Activated naive CD4-positive, alpha-beta T cell treated with anti-CD3 and anti-CD28 coated beads for 36 hours (primary cell): ENCODE measurements around the gene CCDC70. TPM values are rescaled to one million over a fixed set of nuclear protein-coding genes. Genes with fewer than 3 reads are reported as not detected.
A peak's percentile ranks its signal among the peaks of the same experiment; 100 is the strongest.

Experiments used
- CTCF ChIA-PET: fragments of 350-600 bp; sonication (Branson Sonifier 250); formaldehyde crosslinking; loops from one replicate; lab custom pipeline; 2021; ENCODE audit warnings: antibody characterized with exemption; lab: Charles Lee
- DNase-seq: peaks from one replicate; pipeline ENCODE4 v3.0.0-alpha.2; 2020
- H3K27ac Mint-ChIP-seq: one replicate; pipeline ENCODE4 v1.8.0; 2021; ENCODE audit warnings: mild to moderate bottlenecking, mixed read lengths
- H3K27me3 Mint-ChIP-seq: one replicate; pipeline ENCODE4 v1.8.0; 2021; ENCODE audit warnings: low read depth, mixed read lengths
- H3K36me3 Mint-ChIP-seq: one replicate; pipeline ENCODE4 v1.8.0; 2021; ENCODE audit warnings: low read depth, mixed read lengths
- H3K4me1 Mint-ChIP-seq: one replicate; pipeline ENCODE4 v1.8.0; 2021; ENCODE audit warnings: low read depth, mixed read lengths
- H3K4me3 Mint-ChIP-seq: one replicate; pipeline ENCODE4 v1.8.0; 2021; ENCODE audit warnings: mild to moderate bottlenecking, moderate library complexity, mixed read lengths
- H3K9me3 Mint-ChIP-seq: one replicate; pipeline ENCODE4 v1.8.0; 2021; ENCODE audit warnings: mixed read lengths
- intact Hi-C: fragments of 100-400 bp; cut with micrococcal nuclease; formaldehyde crosslinking; loops from one replicate; pipeline ENCODE4 v1.15.1; 2023
- total RNA-seq, 2 experiments: library from RNA; stranded (reverse); gene quantifications; one replicate each; pipeline ENCODE4 v1.2.3, GENCODE V29; 2021

Gene CCDC70
- total RNA-seq: not detected

DNA sequence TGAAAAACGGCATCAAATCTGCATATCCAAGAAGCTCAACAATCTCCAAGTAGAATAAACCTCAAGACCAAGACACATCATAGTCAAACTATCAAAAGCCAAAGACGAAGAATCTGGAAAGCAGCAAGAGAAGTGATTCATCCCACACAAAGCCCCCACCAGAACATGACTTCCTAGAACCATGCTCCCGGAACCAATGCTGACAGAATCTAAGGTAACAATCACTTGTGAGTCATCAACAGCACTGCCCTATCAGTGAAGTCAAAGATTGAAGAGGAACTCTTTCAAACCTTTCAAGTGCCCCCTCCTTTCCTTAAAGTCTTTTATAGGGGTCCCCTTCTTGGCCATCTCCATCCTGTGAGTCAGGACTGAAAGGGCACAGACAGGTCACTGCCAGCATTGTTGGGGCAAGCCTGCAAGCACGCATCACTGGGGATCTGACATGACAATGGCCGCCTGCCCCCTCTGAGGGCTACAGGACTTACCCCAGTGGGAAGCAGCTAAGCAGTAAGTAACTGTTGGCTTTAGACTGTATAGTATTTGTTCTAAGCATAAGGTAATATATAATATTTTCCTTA, at the start of gene CCDC70:
TSS of gene CCDC70 (plus strand) at position 247 of the 578 bp plus-strand sequence. CDS start 3,443 bp downstream, outside the sequence.
- H3K9me3 Mint-ChIP-seq: no peaks in the 10 kb centered on the region
- H3K27me3 Mint-ChIP-seq: no peaks in the 10 kb centered on the region
- H3K4me3 Mint-ChIP-seq: no peak within 1 kb of the TSS
- no peak within 1 kb of the TSS for H3K27ac Mint-ChIP-seq
- intact Hi-C loops: no loop called here
- peaks cover 13% of the 10 kb centered on the region for H3K4me1 Mint-ChIP-seq
- H3K36me3 Mint-ChIP-seq: no peaks in the 10 kb centered on the region
- CTCF ChIA-PET: interaction anchor here (0.8 to 2.1 kb wide), 7 partner anchors 12 to 266 kb away, joined by 3 to 5 read pairs (median 3); no protein-coding TSS in a partner anchor
- DNase-seq: peak; percentile 31

DNA sequence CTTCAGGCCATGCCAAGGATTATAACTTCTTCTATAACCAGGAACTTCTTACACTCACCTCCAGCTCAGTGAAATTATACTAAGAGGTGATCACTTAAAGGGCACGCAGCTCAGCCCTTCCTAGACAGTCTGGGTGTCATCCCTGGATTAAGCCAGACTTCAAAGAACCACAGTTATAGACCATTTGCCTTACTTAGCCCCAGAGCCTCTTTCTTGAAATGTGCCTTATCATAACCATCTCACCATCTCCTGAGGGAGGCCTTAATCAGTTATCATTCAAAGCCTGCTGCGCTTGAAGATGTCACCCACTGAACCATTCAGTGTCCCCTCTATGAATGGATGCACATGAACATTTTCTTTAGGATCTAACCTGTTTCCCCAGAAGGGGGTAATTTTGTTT, 47.7 kb upstream of the CCDC70 start:
- CTCF ChIA-PET: interaction anchor here (0.6 to 5.0 kb wide), 21 partner anchors 8 to 671 kb away, joined by 3 to 176 read pairs (median 7); partner anchors contain the start of genes ALG11, NEK5 and TMEM272
- H3K4me1 Mint-ChIP-seq: peaks cover 79% of the 10 kb centered on the region
- DNase-seq: no peak
- H3K4me3 Mint-ChIP-seq: no peak overlapping the region
- peaks cover 7% of the 10 kb centered on the region for H3K36me3 Mint-ChIP-seq
- peak overlapping the region; percentile 10 for H3K27ac Mint-ChIP-seq
- intact Hi-C loops: no loop called here
- no peaks in the 10 kb centered on the region for H3K9me3 Mint-ChIP-seq
- H3K27me3 Mint-ChIP-seq: no peaks in the 10 kb centered on the region

DNA sequence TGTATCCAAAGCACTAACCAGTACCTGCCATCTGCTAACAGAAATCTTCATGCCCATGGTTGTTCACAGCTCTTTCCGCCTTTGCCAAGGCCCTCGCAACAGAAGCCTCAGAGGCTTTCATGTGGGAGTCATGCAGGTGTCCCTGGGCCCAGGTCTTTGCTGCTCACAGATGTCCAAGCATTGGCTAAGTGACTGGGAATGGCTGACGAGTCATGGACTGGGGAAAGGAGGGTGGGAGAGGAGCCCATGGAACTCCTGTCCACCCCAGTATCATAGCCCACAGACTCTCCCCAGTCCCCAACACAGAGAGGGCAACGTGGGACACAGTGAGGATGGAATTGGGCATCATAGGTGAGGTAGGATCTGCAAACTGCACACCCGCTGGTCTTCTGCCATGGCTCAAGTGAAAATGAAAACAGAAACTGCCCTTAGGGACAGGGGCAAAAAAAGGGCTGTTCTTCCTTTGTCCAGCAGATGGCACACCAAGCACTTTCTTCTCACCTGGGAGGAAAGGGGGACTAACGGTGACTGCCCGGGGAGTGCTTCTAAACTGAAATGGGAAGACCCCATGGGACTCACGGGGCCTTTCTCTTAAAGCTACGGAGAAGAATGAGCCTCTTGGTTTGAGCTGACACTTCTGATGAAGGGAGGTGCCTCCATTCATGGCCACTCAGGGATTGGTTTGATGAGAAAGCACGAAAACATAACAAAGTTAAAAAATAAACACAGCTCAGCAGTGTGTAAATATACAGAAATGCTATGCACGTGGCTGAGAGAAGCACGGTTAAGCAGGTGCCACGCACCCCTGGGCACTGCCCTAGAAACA, 46.7 kb upstream of the CCDC70 start:
- CTCF ChIA-PET: interaction anchor here (0.7 to 5.0 kb wide), 34 partner anchors 8 to 1758 kb away, joined by 3 to 176 read pairs (median 4); partner anchors contain the start of genes CCDC70, NEK5 and TMEM272
- intact Hi-C loops: loop anchor here (1.0 kb wide), 5 partner anchors 10 to 312 kb away; no protein-coding TSS in a partner anchor
- Mint-ChIP-seq H3K4me1 (peaks cover 86% of the 10 kb centered on the region), H3K27ac (peak overlapping the region; percentile 87), H3K36me3 (peaks cover 3% of the 10 kb centered on the region), H3K9me3 (no peaks in the 10 kb centered on the region), H3K4me3 (peak overlapping the region; percentile 62), H3K27me3 (no peaks in the 10 kb centered on the region)
- peak; percentile 89 for DNase-seq

DNA sequence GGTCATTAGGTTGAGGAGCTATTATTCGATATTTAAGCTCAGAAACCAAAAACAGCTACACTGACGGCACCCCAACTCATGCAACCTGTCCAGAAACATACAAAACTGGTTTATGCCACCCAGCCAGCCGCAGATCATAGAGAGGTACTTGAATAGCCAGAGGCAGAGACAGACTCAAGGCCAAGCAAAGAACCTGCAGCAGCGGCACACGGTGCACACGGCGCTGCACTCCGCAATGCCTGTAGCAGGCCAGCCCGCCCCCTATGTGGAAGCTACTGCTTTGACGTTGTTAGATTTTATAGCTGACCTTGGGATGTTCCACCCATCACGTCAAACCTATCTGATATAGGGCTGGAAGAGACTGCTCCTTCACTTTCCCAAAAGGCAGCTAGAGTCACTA, 45.9 kb upstream of the CCDC70 start:
- Mint-ChIP-seq H3K27ac (peak overlapping the region; percentile 87), H3K36me3 (peaks cover 3% of the 10 kb centered on the region), H3K4me3 (no peak overlapping the region), H3K4me1 (peaks cover 93% of the 10 kb centered on the region), H3K9me3 (no peaks in the 10 kb centered on the region), H3K27me3 (no peaks in the 10 kb centered on the region)
- intact Hi-C loops: loop anchor here (1.0 kb wide), 5 partner anchors 9 to 311 kb away; no protein-coding TSS in a partner anchor
- no peak for DNase-seq
- CTCF ChIA-PET: interaction anchor here (0.7 to 5.0 kb wide), 29 partner anchors 10 to 1759 kb away, joined by 3 to 176 read pairs (median 5); partner anchors contain the start of genes CCDC70, NEK5 and TMEM272

DNA sequence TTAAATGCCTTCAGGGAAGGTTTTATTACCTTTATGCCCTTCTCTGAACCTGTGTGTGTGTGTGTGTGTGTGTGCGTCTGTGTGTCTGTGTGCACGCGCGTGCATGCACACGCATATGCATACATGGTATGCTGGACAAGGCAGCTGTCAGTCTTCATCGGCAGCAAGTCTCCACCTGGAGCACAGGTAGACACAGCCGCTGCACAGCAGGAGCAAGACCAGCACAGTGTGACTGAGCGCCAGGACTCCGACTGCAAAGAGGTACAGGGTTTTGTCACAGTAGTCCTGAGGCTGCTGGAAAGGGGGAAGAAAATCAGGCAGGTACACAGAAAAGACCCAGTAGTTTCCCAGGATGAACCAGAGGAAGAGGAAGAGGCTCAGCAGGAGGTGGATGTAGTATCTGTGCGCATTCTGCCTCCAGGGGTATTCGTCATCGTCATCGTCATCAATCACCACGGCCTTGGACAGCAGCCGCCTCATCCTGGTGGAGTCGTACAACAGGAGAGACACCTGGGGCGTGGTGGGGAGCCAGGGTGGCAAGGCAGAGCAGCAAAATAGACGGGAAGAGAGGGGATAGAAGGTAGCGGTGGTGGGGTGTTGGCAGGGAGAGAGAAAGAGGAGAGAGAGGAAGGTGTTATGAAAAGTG, 45.0 kb upstream of the CCDC70 start:
- DNase-seq: no peak
- Mint-ChIP-seq H3K4me3 (no peak overlapping the region), H3K9me3 (no peaks in the 10 kb centered on the region), H3K36me3 (peaks cover under 1% of the 10 kb centered on the region), H3K4me1 (peaks cover 96% of the 10 kb centered on the region), H3K27me3 (no peaks in the 10 kb centered on the region), H3K27ac (peak overlapping the region; percentile 20)
- CTCF ChIA-PET: interaction anchor here (0.9 to 5.0 kb wide), 12 partner anchors 11 to 344 kb away, joined by 3 to 176 read pairs (median 34); partner anchors contain the start of genes CCDC70, NEK5 and TMEM272
- intact Hi-C loops: no loop called here

DNA sequence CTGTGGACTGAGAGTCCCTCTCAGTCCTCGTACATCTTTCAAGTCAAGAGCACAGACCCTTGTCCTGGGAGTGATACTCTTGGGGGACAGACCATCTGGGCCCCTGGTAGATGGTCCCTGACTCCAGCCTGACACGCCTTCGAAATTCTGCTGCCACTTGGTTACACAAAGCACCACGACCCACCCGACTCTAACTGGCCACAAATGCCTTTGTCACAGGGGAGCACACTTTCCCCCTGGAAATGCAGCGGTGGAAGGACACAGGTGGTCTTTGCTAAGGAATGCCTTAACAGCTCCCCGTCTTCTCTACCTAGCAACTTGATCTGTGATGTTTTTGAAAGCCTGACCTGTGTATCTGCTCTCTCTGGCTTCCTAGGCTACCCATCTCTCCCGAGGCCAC, 44.1 kb upstream of the CCDC70 start:
- H3K36me3 Mint-ChIP-seq: no peaks in the 10 kb centered on the region
- CTCF ChIA-PET: interaction anchor here (0.7 to 7.0 kb wide), 7 partner anchors 9 to 26 kb away, joined by 3 to 66 read pairs (median 4); no protein-coding TSS in a partner anchor
- H3K27me3 Mint-ChIP-seq: no peaks in the 10 kb centered on the region
- intact Hi-C loops: no loop called here
- no peaks in the 10 kb centered on the region for H3K9me3 Mint-ChIP-seq
- peak overlapping the region; percentile 98 for H3K27ac Mint-ChIP-seq
- peaks cover 95% of the 10 kb centered on the region for H3K4me1 Mint-ChIP-seq
- DNase-seq: no peak
- no peak overlapping the region for H3K4me3 Mint-ChIP-seq

DNA sequence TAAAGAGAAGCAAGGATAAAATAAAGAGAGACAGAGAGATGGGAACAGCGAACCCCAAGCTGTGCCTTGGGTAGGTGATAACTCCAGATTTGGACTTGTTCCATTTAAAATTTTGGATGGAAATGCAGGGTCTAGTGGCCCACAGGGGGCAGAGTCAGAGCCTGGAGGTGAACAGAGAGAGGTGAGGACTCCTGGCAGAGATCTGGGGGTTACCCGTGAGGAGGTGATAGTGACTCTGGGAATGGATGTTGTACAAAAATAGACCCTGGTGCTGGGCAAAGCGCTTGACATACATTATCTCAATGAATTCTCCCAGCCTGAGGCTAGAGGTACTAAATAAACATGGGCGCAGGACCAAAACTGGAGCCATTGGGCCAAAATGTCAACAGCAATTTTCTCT, 43.5 kb upstream of the CCDC70 start:
- peak overlapping the region; percentile 51 for H3K4me3 Mint-ChIP-seq
- H3K27me3 Mint-ChIP-seq: no peaks in the 10 kb centered on the region
- peaks cover 96% of the 10 kb centered on the region for H3K4me1 Mint-ChIP-seq
- CTCF ChIA-PET: interaction anchor here (0.7 to 7.0 kb wide), 8 partner anchors 8 to 26 kb away, joined by 3 to 66 read pairs (median 4); no protein-coding TSS in a partner anchor
- H3K27ac Mint-ChIP-seq: peak overlapping the region; percentile 98
- DNase-seq: peak; percentile 55
- H3K9me3 Mint-ChIP-seq: no peaks in the 10 kb centered on the region
- H3K36me3 Mint-ChIP-seq: no peaks in the 10 kb centered on the region
- intact Hi-C loops: no loop called here

DNA sequence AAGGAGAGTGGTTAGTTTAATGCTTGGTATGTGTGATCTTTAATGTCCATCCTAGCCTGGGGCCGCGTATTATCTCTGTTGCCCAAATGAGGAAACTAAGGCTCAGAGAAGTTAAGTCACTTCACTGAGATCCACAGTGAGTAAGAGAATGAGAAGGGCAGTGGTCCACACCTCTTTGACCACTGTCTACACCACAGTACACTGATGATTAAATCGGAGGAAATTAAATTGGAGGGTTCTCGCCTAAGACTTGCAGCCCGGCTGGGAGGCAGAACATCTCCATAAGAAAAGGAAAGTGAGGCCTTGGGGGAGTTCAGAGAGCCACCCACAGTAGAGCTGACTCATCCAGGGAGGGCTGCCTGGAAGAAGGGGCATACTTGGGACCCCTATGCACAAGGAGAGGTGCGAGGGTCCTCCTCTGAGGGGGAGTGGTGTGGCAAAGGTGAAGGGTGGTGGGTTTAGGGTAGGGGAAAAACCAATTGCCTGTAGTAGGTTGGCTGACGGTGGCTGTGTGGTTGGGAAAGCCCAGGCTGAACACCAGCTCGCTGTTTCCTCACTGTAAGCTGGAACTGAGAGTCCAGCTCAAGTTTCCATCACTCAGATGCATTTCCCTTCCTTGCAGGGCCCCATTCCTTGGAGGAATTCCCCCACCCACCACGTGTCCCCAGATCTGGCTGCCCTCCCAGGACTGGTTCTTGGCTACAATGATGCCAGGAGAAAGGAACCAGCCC, 42.8 kb upstream of the CCDC70 start:
- no peaks in the 10 kb centered on the region for H3K27me3 Mint-ChIP-seq
- peaks cover 95% of the 10 kb centered on the region for H3K4me1 Mint-ChIP-seq
- H3K27ac Mint-ChIP-seq: peak overlapping the region; percentile 98
- DNase-seq: peak; percentile 83
- no peaks in the 10 kb centered on the region for H3K9me3 Mint-ChIP-seq
- intact Hi-C loops: loop anchor here (1.0 kb wide), 2 partner anchors 8 to 13 kb away; no protein-coding TSS in a partner anchor
- CTCF ChIA-PET: interaction anchor here (0.9 to 7.0 kb wide), 6 partner anchors 9 to 19 kb away, joined by 3 to 66 read pairs (median 4); no protein-coding TSS in a partner anchor
- H3K36me3 Mint-ChIP-seq: no peaks in the 10 kb centered on the region
- H3K4me3 Mint-ChIP-seq: peak overlapping the region; percentile 51

DNA sequence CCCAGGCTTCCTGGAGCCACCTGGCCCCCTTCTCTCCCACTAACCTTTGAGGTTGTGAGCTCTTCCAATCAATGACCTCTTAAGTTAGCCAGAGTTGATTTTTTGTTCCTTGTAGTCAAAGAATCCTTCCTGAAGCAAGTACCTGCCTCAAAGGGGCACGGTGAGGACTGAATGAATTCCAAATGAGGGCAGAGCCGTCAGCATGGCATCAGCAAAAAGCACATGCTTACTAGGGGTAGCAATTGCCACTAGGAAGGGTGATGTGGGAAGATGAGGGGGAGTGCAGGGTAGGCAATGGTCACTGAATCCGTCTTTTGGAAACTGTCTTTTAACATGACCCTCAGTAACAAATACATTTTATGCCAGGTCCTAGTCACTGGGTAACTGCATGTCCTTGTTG, 42.2 kb upstream of the CCDC70 start:
- Mint-ChIP-seq H3K4me3 (peak overlapping the region; percentile 51), H3K27me3 (no peaks in the 10 kb centered on the region), H3K36me3 (no peaks in the 10 kb centered on the region), H3K4me1 (peaks cover 92% of the 10 kb centered on the region), H3K9me3 (no peaks in the 10 kb centered on the region), H3K27ac (peak overlapping the region; percentile 98)
- CTCF ChIA-PET: interaction anchor here (0.7 to 7.0 kb wide), 7 partner anchors 8 to 694 kb away, joined by 3 to 66 read pairs (median 4); no protein-coding TSS in a partner anchor
- intact Hi-C loops: loop anchor here (1.0 kb wide), 2 partner anchors 8 to 13 kb away; no protein-coding TSS in a partner anchor
- no peak for DNase-seq

DNA sequence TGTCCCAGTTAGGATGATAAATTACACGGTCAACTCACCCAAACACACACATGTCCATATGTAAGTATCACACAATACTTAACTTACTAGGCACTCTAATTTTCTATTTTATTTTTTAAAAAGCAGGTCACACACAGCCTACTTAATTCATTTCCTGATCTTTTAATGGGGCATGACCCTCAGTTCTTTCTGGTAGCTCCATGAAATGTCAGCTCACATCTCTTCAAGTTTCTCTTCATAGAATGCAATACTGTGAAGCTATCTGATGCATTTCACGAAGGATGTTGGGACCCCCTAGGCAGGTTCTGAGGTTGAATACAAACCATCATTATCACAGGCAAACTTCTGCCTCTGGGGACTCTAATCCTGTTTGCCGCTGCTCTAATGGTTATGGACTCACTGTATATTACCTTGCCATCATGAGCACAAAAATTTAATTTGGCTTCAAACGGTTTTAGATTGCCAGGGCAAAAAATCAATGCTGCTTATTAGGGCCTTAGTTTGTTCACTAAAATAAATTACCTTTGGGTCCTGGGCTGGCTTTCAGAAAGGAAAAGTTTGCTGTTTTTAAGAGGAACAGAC, 41.7 kb upstream of the CCDC70 start:
- CTCF ChIA-PET: interaction anchor here (0.7 to 7.0 kb wide), 4 partner anchors 9 to 695 kb away, joined by 3 to 66 read pairs (median 8); no protein-coding TSS in a partner anchor
- Mint-ChIP-seq H3K27me3 (no peaks in the 10 kb centered on the region), H3K9me3 (no peaks in the 10 kb centered on the region), H3K4me1 (peaks cover 86% of the 10 kb centered on the region), H3K4me3 (peak overlapping the region; percentile 51), H3K27ac (peak overlapping the region; percentile 98), H3K36me3 (no peaks in the 10 kb centered on the region)
- intact Hi-C loops: loop anchor here (10.0 kb wide), 1 partner anchor 925 kb away; no protein-coding TSS in a partner anchor
- no peak for DNase-seq
